Keratinocyte (primary cell): Measurements from ENCODE around the gene FGFR1OP2. TPM values are rescaled to one million over a fixed set of nuclear protein-coding genes. Genes with fewer than 3 reads are reported as not detected.

Source experiments
- DNase-seq: peaks from one replicate; pipeline ENCODE4 v3.0.0-alpha.2; 2011; ENCODE audit warnings: low read depth, missing footprints, low spot score
- FAIRE-seq: peaks from 2 replicates; lab custom pipeline; 2011; peaks lifted over from hg19 to GRCh38; lab: Jason Lieb, UNC
- H2AFZ ChIP-seq: 2 replicates; pipeline ENCODE4 v1.6.0; 2012; ENCODE audit warnings: low read length, control low read depth, inconsistent platforms; ENCODE audit not compliant: control insufficient read depth
- H3K27ac ChIP-seq: 2 replicates; pipeline ENCODE4 v1.5.1; 2011; ENCODE audit warnings: low read length; ENCODE audit not compliant: control insufficient read depth, insufficient read depth
- H3K27me3 ChIP-seq: 3 replicates; pipeline ENCODE4 v1.6.0; 2011; ENCODE audit warnings: low read length; ENCODE audit not compliant: control insufficient read depth, insufficient read depth; ENCODE audit errors: extremely low read depth
- H3K36me3 ChIP-seq, 2 experiments: 2 replicates in 1 of 2; 3 replicates in 1 of 2; pipeline ENCODE4 v1.5.1; 2011; ENCODE audit warnings: low read length in 2 of 2, mild to moderate bottlenecking in 1 of 2; ENCODE audit not compliant: control insufficient read depth in 2 of 2, insufficient read depth in 2 of 2; ENCODE audit errors: extremely low read depth in 1 of 2
- H3K4me1 ChIP-seq: 3 replicates; pipeline ENCODE4 v1.5.1; 2011; ENCODE audit warnings: low read length; ENCODE audit not compliant: control insufficient read depth, insufficient read depth; ENCODE audit errors: extremely low read depth
- H3K4me2 ChIP-seq: 3 replicates; pipeline ENCODE4 v1.6.0; 2011; ENCODE audit warnings: low read depth, low read length; ENCODE audit not compliant: control insufficient read depth, insufficient read depth; ENCODE audit errors: extremely low read depth
- H3K4me3 ChIP-seq, 3 experiments: fragments of 200-600 bp in 1 of 3; sonication (generic) in 1 of 3; 2 replicates in 2 of 3; 3 replicates in 1 of 3; pipeline ENCODE4 v1.5.1; 2011 to 2016; ENCODE audit warnings: low read length in 3 of 3, mild to moderate bottlenecking in 3 of 3, control low read depth in 2 of 3, inconsistent platforms in 1 of 3, low read depth in 1 of 3, mixed read lengths in 1 of 3, mixed run types in 1 of 3, moderate library complexity in 1 of 3; ENCODE audit not compliant: control insufficient read depth in 2 of 3, insufficient read depth in 2 of 3; ENCODE audit errors: extremely low read depth in 1 of 3
- H3K79me2 ChIP-seq: 2 replicates; pipeline ENCODE4 v1.6.0; 2012; ENCODE audit warnings: low read length; ENCODE audit not compliant: control insufficient read depth, insufficient read depth
- H3K9ac ChIP-seq: 3 replicates; pipeline ENCODE4 v1.6.0; 2011; ENCODE audit warnings: low read length; ENCODE audit not compliant: control insufficient read depth, insufficient read depth; ENCODE audit errors: extremely low read depth
- H3K9me1 ChIP-seq: 3 replicates; pipeline ENCODE4 v1.6.0; 2011; ENCODE audit warnings: low read length; ENCODE audit not compliant: control insufficient read depth, insufficient read depth; ENCODE audit errors: extremely low read depth
- H3K9me3 ChIP-seq: 2 replicates; pipeline ENCODE4 v1.5.1; 2012; ENCODE audit warnings: low read depth, low read length; ENCODE audit not compliant: control insufficient read depth
- H4K20me1 ChIP-seq: 3 replicates; pipeline ENCODE4 v1.6.0; 2011; ENCODE audit warnings: low read length; ENCODE audit not compliant: control insufficient read depth, insufficient read depth; ENCODE audit errors: extremely low read depth
- CTCF ChIP-seq, 3 experiments: IDR thresholded peaks in 1 of 3; conservative IDR thresholded peaks in 1 of 3; optimal IDR thresholded peaks in 1 of 3; 2 replicates in 2 of 3; 3 replicates in 1 of 3; pipeline versions ENCODE3 to v1.5.1; 2011; ENCODE audit warnings: low read length in 3 of 3, mild to moderate bottlenecking in 3 of 3, moderate library complexity in 2 of 3, control low read depth in 1 of 3, inconsistent platforms in 1 of 3; ENCODE audit not compliant: insufficient read depth in 2 of 3; ENCODE audit errors: extremely low read depth in 1 of 3
- EZH2 ChIP-seq: IDR thresholded peaks from one replicate; pipeline ENCODE4 v1.6.1; 2012; ENCODE audit warnings: inconsistent platforms, mild to moderate bottlenecking, low read length, moderate library complexity
- dilution Hi-C: fragments of 300-500 bp; cut with MboI; formaldehyde crosslinking; loops from one replicate; pipeline ENCODE4 v1.7.0; 2020; ENCODE audit warnings: low sequenced_read_pairs; ENCODE audit not compliant: extremely low pct_ligation_motif_present
- polyA plus RNA-seq, 5 experiments: library from polyadenylated mRNA; depleted of rRNA in 3 of 5; stranded (reverse) in 3 of 5; stranded (forward) in 1 of 5; unstranded in 1 of 5; fragments of >200 nt; gene quantifications; 1 replicate in 1 of 5; 2 replicates in 3 of 5; 3 replicates in 1 of 5; pipeline versions ENCODE4 v1.2.1 to v1.2.3, GENCODE V29; 2011 to 2012; ENCODE audit warnings: missing spikeins in 2 of 5, low read depth in 1 of 5, low replicate concordance in 1 of 5

The FGFR1OP2 gene
- polyA plus RNA-seq, 1 donor (not counting 4 experiments of a cell fraction or from before 2014, with no cell fraction given): 34.9 TPM

GRCh38 chr12:26994109-26994508 lies 55.8 kb downstream of the FGFR1OP2 start:
- Histone ChIP-seq H3K9me3 (no peaks in the 10 kb centered on the region), H3K79me2 (peaks cover 33% of the 10 kb centered on the region), H3K4me2 (no peak overlapping the region), H3K36me3 (peaks cover 25 to 42% of the 10 kb centered on the region in 2 experiments), H3K27ac (no peak overlapping the region), H3K9ac (no peak overlapping the region), H3K4me1 (no peaks in the 10 kb centered on the region), H3K27me3 (no peaks in the 10 kb centered on the region), H2AFZ (no peak overlapping the region), H3K4me3 (no peak overlapping the region), H3K9me1 (no peaks in the 10 kb centered on the region), H4K20me1 (no peaks in the 10 kb centered on the region)
- dilution Hi-C loops: no loop called here
- DNase-seq (no peak), FAIRE-seq (no peak)
- TF ChIP-seq CTCF (optimal IDR thresholded peaks at IDR 0.05 in 1 of 3, IDR thresholded peaks at IDR 0.05 in 1 of 3, conservative IDR thresholded peaks at IDR 0.05 in 1 of 3; ENCODE audit: extremely low read depth in 1 of 3, insufficient read depth in 2 of 3, low read length in 3 of 3) (no peak), EZH2 (no peak)

GRCh38 chr12:26995706-26996105 lies 57.4 kb downstream of the FGFR1OP2 start:
- no peak overlapping the region for H3K9ac ChIP-seq
- H3K27ac ChIP-seq: no peak overlapping the region
- dilution Hi-C loops: no loop called here
- H3K9me3 ChIP-seq: no peaks in the 10 kb centered on the region
- no peaks in the 10 kb centered on the region for H3K4me1 ChIP-seq
- no peaks in the 10 kb centered on the region for H3K27me3 ChIP-seq
- peaks cover 25 to 44% of the 10 kb centered on the region in 2 experiments for H3K36me3 ChIP-seq
- no peak overlapping the region for H2AFZ ChIP-seq
- DNase-seq (no peak), FAIRE-seq (no peak)
- TF ChIP-seq CTCF (optimal IDR thresholded peaks at IDR 0.05 in 1 of 3, IDR thresholded peaks at IDR 0.05 in 1 of 3, conservative IDR thresholded peaks at IDR 0.05 in 1 of 3; ENCODE audit: extremely low read depth in 1 of 3, insufficient read depth in 2 of 3, low read length in 3 of 3) (no peak), EZH2 (no peak)
- H3K4me2 ChIP-seq: no peak overlapping the region
- H3K4me3 ChIP-seq: no peak overlapping the region
- H3K9me1 ChIP-seq: no peaks in the 10 kb centered on the region
- peaks cover 39% of the 10 kb centered on the region for H3K79me2 ChIP-seq
- H4K20me1 ChIP-seq: no peaks in the 10 kb centered on the region
